HG02981 (cell line): Measurements from ENCODE around the gene DUSP28.
A peak's percentile ranks its signal among the peaks of the same experiment; 100 is the strongest.

Experiments
- ATAC-seq: cut with Tn5 transposase; IDR thresholded peaks from one replicate; pipeline ENCODE4 v1.9.1; 2021; ENCODE audit warnings: mild to moderate bottlenecking, moderate library complexity; ENCODE audit not compliant: unreplicated experiment

The DUSP28 gene

GRCh38 chr2:240584486-240585031 is 24.4 kb downstream of the DUSP28 start:
- peak; percentile 65 for ATAC-seq

- ATAC-seq, result peak; percentile 21
These were observed 24.9 kb downstream of the DUSP28 start for GRCh38 chr2:240585101-240585500.

DNA sequence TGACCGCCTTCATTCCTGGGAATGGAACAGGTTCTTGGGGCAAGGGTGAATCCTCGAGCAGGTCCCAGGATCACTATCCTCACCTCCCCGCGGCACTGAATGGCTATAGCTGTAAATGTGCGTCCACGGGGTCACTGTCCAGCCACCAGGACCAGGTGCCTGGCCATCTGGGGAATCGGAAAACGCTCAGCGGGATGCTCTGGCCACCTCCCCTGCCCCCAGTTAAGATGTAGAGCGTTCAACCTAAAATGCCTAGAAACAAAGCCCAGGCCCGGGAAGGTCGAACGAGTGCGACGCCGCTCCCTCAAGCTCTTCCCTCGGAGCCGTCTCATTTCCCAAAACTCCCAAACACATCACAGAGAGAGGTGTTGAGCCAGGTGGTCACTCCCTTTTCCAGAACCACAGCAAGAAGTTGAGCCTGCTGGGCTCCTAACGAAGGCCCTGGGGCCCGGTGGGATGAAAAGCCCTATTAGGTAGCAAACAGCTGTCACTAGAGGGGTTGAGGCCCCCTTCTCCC is 25.6 kb downstream of the DUSP28 start:
- ATAC-seq, result no peak

GRCh38 chr2:240586198-240586918 is 26.2 kb downstream of the DUSP28 start, which contains the start of gene CAPN10:
CAPN10 (plus strand) TSS chr2:240586734; CDS start chr2:240586912, 178 bp downstream.
- ATAC-seq, result peak; percentile 53

DNA sequence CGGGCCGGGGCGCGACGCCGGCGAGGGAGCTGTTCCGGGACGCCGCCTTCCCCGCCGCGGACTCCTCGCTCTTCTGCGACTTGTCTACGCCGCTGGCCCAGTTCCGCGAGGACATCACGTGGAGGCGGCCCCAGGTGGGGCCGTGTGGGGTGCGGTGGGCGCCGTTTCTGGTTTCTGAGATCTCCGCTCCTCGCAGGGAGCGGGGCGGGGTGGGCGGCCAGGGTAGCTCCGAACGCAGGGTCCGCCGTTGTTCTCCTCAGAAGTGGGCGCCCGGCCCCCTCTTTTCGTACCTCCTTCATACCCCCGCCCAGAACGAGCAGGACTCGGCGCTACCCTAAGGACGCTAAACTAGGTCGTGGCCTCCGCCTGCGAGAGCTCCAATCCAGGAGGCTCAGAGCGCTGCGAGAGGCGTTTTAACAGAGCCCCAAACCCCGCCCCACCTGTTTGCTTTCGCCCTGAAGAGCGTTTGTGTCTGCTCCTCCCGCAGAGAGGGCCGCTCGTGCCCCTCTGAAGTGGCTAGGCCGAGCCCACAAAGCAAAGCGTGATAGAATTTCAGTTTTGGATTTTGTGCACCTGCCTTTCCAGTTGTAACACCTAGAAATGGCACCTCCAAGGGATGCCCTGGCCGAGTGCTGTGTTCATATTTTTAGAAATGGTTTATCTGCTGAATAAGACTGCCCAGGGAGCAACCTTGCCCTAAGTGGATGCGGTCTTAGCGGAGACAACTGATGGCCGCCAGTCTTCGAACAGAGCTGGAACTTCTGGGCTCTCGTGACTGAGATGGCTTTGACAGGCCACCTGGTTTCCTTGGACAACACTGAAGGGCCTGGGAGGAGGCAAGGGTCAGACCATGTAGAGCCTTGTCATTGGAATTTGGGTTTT is 27.0 kb downstream of the DUSP28 start:
- ATAC-seq, result peak; percentile 1

GRCh38 chr2:240588006-240588655 is 28.0 kb downstream of the DUSP28 start:
- ATAC-seq, result no peak

DNA sequence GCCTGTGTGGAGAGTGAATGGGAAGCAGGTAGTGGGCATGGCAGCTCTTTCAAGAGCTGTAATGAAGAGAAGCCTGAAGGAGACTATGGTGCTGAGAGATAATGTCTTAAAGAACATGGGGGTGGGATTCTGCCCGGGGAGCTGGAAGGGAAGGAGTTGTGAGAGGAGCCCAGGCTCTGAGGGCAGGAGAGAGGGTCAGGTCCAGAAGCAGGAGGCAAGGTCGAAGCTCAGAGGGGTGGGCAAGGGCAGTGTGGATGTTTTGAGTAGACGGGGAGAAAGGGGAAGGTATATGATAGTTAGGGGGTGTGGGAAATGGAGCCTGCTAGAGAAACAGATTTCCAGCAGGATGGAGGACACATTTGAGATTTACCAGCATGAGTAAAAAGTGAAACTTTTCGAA is 28.5 kb downstream of the DUSP28 start:
- ATAC-seq, result no peak

DNA sequence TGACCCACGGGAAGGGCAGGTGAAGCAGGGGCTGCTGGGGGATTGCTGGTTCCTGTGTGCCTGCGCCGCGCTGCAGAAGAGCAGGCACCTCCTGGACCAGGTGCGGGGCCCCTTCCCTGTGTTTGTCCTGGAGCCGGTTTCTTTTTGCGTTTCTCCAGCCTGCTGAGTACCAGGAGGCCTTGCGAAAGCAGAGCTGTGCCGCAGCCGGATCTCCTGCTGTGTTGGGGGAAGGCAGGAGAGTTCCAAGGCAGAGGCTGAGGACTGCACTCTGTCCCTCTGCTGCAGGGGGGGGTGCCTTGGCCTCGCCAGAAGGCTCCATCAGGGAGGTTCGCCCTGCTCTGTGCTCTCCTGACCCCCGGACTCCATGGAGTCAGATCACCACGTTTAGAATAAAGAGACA is 29.2 kb downstream of the DUSP28 start:
- no peak for ATAC-seq

DNA sequence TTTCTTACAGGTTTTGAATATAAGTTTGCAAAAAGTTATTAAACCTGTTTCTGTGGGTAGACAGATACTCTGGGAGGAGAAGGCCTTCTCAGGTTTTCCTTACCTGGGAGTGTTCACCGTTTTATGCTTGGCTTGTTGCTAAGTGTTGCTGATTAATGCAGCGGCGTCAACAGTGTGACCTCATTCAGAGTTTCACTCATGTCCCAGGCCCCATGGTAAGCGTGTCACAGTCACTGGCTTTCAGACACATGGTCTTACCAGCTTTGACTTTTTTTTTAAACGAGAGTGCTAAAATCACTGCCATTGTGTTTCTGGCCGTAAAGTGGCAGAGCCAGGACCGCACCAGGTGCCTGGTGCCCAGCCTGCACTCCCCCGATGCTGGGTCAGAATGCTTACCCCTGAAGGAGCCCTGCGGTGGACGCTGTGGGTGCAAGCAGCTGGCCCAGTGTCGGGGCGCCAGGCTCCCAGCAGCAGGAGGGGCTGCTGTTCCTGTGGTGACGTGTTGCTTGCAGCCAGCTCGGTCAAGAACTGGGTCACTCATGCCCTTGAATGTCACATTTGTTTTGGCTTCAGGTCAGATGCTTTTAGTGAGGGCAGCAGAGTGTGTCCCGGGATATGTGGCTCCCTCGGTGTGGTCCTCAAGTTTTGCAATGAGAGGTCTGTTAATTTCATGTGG is 29.8 kb downstream of the DUSP28 start:
- no peak for ATAC-seq

DNA sequence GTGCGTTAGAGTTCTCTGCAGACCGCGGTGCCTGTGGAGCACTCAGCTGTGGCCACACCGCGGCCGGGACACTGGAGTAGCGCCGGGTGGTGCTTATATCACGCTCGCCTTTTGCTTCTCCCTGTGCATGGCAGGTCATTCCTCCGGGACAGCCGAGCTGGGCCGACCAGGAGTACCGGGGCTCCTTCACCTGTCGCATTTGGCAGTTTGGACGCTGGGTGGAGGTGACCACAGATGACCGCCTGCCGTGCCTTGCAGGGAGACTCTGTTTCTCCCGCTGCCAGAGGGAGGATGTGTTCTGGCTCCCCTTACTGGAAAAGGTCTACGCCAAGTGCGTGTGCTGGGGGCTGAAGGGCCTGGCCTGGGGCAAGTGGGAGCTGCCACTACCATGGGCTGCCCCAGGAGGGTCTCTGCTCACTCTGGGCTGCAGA is 30.5 kb downstream of the DUSP28 start:
- ATAC-seq, result no peak

DNA sequence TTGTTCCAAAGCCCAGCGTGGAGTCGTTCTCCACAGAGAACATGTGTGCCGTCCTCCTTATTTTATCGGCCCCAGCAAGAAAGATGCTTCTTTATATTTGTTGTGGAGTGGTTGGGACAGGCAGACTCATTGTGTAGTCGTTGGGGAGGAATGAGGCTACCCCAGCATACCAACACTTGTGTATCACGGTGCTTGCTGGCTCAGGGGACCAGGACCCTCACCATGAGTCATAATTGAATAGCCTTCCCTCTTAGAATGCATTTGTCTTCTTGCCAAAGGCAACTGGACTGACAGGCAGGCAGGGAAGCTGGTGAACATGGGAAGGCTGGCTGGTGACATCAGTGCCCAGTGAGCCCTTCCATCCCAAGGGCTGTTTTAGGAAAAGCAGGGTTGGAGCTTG is 31.1 kb downstream of the DUSP28 start:
- no peak for ATAC-seq

DNA sequence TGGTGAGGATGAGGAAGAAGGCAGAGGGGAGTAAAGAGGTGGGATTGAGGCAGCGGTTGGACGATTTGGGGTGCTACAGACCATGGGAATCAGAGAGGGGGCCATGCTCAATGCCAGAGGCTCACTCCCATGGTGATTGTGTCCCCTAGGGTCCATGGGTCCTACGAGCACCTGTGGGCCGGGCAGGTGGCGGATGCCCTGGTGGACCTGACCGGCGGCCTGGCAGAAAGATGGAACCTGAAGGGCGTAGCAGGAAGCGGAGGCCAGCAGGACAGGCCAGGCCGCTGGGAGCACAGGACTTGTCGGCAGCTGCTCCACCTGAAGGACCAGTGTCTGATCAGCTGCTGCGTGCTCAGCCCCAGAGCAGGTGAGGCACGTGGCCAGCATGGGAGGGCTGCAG is 31.6 kb downstream of the DUSP28 start:
- ATAC-seq, result no peak

DNA sequence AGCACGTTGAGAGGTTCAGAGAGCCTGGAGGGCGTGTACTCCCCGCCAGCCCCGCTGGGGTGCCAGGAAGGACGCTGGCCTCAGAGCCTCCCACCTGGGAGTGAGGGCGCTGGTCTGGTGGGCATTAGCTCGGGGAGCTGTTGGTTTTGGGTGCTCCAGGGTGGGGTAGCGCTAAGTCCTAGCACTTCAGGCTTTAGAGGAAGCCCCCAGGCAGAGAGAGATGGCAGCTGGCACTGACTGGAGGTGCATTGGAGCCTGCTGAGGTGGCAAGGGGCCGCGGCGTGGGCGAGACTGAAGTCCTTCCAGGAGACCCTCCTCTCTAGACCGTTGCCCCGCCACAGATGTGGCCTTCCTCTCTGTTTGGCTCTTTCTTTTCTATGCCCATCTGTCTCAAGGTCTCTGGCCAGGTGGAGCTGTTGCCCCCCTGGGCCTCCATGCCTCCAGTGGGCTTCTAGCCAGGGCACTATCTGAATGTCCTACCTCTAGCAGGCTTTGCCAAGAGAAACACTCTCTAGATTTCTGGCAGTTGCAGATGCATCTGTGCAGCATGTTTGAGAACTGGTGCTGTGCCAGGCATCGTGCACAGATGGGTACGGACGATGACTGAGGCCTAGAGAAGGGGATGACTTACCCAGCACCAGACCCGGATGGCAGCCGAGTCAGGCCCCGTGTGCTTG is 33.0 kb downstream of the DUSP28 start:
- no peak for ATAC-seq

- ATAC-seq, result no peak
These were observed 33.7 kb downstream of the DUSP28 start for GRCh38 chr2:240593703-240594451.

DNA sequence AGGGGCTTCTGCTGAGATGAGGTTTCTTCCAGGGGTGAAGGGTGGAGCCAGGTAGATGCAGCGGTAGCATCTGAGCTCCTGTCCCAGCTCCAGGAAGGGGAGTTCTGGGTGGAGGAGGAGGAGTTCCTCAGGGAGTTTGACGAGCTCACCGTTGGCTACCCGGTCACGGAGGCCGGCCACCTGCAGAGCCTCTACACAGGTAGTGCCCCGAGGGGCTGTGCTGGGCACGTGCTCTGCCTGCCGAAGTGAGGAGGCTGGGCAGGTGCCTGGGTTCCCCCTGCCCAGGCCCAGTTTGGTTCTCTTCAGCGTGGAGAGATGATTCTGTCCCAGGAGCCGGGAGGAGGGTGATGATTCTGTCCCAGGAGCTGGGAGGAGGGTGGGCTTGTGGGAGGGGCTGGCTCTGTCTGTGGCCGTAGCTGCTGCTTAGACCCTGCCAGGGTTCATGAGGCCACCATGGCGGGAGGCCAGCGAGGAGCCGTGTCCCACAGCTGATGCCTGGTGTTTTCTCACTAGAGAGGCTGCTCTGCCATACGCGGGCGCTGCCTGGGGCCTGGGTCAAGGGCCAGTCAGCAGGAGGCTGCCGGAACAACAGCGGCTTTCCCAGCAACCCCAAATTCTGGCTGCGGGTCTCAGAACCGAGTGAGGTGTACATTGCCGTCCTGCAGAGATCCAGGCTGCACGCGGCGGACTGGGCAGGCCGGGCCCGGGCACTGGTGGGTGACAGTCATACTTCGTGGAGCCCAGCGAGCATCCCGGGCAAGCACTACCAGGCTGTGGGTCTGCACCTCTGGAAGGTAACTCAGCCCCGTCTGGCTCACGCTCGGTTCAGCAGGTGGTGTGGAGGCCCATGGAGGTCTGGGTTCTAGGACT is 34.6 kb downstream of the DUSP28 start:
- no peak for ATAC-seq

GRCh38 chr2:240595381-240596079 is 35.4 kb downstream of the DUSP28 start:
- ATAC-seq, result no peak

DNA sequence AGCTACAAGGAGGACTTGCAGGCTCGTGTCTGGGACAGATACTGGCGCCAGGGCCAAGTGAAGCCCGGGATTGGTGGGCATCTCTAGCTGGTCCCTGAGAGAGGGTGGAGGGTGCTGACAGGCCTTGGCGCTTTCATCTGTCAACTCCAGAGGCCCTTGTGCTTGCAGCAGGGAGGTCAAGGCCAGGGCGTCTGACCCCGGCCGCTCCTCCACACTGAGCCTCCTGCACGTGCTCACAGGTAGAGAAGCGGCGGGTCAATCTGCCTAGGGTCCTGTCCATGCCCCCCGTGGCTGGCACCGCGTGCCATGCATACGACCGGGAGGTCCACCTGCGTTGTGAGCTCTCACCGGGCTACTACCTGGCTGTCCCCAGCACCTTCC is 35.9 kb downstream of the DUSP28 start:
- no peak for ATAC-seq

DNA sequence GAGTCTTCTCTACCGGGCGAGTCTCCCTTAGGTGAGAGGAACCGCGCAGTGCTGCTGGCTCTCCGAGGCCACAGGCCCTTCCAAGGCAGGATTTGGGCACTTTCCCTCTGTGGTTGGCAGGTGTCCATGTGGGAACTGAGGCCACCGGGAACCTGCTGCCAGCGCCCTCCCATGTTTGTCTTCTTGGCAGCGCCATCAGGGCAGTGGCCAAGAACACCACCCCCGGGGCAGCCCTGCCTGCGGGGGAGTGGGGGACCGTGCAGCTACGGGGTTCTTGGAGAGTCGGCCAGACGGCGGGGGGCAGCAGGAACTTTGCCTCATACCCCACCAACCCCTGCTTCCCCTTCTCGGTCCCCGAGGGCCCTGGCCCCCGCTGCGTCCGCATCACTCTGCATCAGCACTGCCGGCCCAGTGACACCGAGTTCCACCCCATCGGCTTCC is 36.4 kb downstream of the DUSP28 start:
- no peak for ATAC-seq
